ENCODE data around the gene PCMT1. TPM values are rescaled to one million over a fixed set of nuclear protein-coding genes. Genes with fewer than 3 reads are reported as not detected.

The PCMT1 gene
- total and polyA plus RNA-seq, 2 of the 13 experiments (the other 11 are each of a cell fraction or from before 2014, with no cell fraction given) = 112 to 169 TPM

- TF ChIP-seq ZFP62 (CRISPR knock-in tag; IDR thresholded peaks at IDR 0.05) (no peak), SMARCE1 (IDR thresholded peaks at IDR 0.05; ENCODE audit: borderline replicate concordance) (no peak), RFX3 (CRISPR knock-in tag; IDR thresholded peaks at IDR 0.05) (no peak), ZNF563 (CRISPR knock-in tag; IDR thresholded peaks at IDR 0.05) (no peak; the same call in none of the 2 replicates), NFIB (CRISPR knock-in tag; IDR thresholded peaks at IDR 0.05; ENCODE audit: borderline replicate concordance) (no peak), FOXA1 (IDR thresholded peaks at IDR 0.05) (no peak), FOXA1 (CRISPR knock-in tag; IDR thresholded peaks at IDR 0.05) (peak; percentile 58), FOXP1 (IDR thresholded peaks at IDR 0.05) (no peak), FOXP1 (CRISPR knock-in tag; IDR thresholded peaks at IDR 0.05) (peak; percentile 39), ATF4 (CRISPR knock-in tag; IDR thresholded peaks at IDR 0.05) (peak in 1 of 2 experiments; percentile 42; a peak in 1 of 4 replicates), ZXDC (CRISPR knock-in tag; IDR thresholded peaks at IDR 0.05) (0 out of 2 replicates have a peak, but pooled peaks have one; percentile 82), ETS1 (CRISPR knock-in tag; IDR thresholded peaks at IDR 0.05) (no peak), HOXA9 (CRISPR knock-in tag; IDR thresholded peaks at IDR 0.05; ENCODE audit: borderline replicate concordance) (no peak), ZMYM3 (CRISPR knock-in tag; IDR thresholded peaks at IDR 0.05) (peak; percentile 95), ZNF501 (CRISPR knock-in tag; IDR thresholded peaks at IDR 0.05) (peak; percentile 95), ZNF609 (CRISPR knock-in tag; IDR thresholded peaks at IDR 0.05; ENCODE audit: borderline replicate concordance) (no peak), HIVEP1 (CRISPR knock-in tag; IDR thresholded peaks at IDR 0.05) (peak; percentile 72), CERS6 (CRISPR knock-in tag; IDR thresholded peaks at IDR 0.05) (0 out of 2 replicates have a peak, but pooled peaks have one; percentile 51), RCOR2 (CRISPR knock-in tag; IDR thresholded peaks at IDR 0.05) (no peak), KDM1A (CRISPR knock-in tag; IDR thresholded peaks at IDR 0.05) (no peak)
These were observed 3.2 kb upstream of the PCMT1 start, which contains the start of gene NUP43 (continued) for GRCh38 chr6:149746147-149746946.
